Adrenal gland (tissue), 5 donors: Measurements from ENCODE around the gene CA11.

Source experiments
- POLR2A ChIP-seq, 2 donors: fragments of 450-650 bp; IDR thresholded peaks; one replicate each; pipeline ENCODE4 v1.6.1; 2017; ENCODE audit warnings: antibody characterized with exemption in 2 of 2, mild to moderate bottlenecking in 2 of 2, moderate library complexity in 1 of 2
- TF ChIP-seq, protein P1 (sequence below), 6 experiments: fragments of 450-650 bp in 4 of 6; fragments of 200-600 bp in 2 of 6; sonication (generic) in 1 of 6; IDR thresholded peaks; 1 replicate in 5 of 6; 2 replicates in 1 of 6; pipeline versions ENCODE4 v1.5.1 to v1.8.0; 2016 to 2021; ENCODE audit warnings: antibody characterized with exemption in 6 of 6, mild to moderate bottlenecking in 2 of 6, moderate library complexity in 1 of 6
- donor health status: DM: no; HTN: no; CAD: no.

- TF ChIP-seq, protein P1, sequence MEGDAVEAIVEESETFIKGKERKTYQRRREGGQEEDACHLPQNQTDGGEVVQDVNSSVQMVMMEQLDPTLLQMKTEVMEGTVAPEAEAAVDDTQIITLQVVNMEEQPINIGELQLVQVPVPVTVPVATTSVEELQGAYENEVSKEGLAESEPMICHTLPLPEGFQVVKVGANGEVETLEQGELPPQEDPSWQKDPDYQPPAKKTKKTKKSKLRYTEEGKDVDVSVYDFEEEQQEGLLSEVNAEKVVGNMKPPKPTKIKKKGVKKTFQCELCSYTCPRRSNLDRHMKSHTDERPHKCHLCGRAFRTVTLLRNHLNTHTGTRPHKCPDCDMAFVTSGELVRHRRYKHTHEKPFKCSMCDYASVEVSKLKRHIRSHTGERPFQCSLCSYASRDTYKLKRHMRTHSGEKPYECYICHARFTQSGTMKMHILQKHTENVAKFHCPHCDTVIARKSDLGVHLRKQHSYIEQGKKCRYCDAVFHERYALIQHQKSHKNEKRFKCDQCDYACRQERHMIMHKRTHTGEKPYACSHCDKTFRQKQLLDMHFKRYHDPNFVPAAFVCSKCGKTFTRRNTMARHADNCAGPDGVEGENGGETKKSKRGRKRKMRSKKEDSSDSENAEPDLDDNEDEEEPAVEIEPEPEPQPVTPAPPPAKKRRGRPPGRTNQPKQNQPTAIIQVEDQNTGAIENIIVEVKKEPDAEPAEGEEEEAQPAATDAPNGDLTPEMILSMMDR (IDR thresholded peaks at IDR 0.05): no peak
- TF ChIP-seq POLR2A (IDR thresholded peaks at IDR 0.05): no peak
Measured at GRCh38 chr19:48669903-48670668, 24.1 kb upstream of the CA11 start.
